ENCODE results near the gene SNAP25.

DNA sequence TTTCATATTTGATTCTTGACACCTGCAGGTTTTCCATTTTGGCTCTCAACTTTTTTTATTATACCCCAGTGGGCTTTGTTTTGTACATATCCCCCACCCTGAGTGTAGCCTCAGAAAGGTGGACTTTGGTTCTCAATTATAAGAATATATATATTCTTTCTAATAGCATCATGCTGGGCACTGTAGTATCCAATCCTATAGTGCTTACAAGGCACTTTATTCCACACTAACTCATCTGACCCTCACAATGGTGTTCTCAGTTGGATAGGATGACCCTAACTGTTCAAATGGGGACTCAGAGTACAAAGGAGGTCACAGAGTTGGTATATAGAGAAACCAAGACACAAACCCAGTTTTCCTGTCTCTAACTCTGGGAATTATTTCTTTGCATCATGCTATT lies 48.9 kb upstream of the SNAP25 start:
- TF ChIP-seq POLR2A (IDR thresholded peaks at IDR 0.05) = no peak
- TF ChIP-seq, protein P1, sequence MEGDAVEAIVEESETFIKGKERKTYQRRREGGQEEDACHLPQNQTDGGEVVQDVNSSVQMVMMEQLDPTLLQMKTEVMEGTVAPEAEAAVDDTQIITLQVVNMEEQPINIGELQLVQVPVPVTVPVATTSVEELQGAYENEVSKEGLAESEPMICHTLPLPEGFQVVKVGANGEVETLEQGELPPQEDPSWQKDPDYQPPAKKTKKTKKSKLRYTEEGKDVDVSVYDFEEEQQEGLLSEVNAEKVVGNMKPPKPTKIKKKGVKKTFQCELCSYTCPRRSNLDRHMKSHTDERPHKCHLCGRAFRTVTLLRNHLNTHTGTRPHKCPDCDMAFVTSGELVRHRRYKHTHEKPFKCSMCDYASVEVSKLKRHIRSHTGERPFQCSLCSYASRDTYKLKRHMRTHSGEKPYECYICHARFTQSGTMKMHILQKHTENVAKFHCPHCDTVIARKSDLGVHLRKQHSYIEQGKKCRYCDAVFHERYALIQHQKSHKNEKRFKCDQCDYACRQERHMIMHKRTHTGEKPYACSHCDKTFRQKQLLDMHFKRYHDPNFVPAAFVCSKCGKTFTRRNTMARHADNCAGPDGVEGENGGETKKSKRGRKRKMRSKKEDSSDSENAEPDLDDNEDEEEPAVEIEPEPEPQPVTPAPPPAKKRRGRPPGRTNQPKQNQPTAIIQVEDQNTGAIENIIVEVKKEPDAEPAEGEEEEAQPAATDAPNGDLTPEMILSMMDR (IDR thresholded peaks at IDR 0.05) = no peak

Data from sigmoid colon (tissue), 3 donors.